CD4-positive, alpha-beta T cell (primary cell): ENCODE measurements around the gene SLC35B4. TPM values are rescaled to one million over a fixed set of nuclear protein-coding genes. Genes with fewer than 3 reads are reported as not detected.

Experiments
- ATAC-seq: fragments of 200-7000 bp; cut with Tn5 transposase; one replicate; pipeline ENCODE4 v1.10.0; 2022; ENCODE audit warnings: mild to moderate bottlenecking; ENCODE audit not compliant: poor library complexity
- CTCF ChIA-PET: fragments of 350-600 bp; sonication (Branson Sonifier 250); formaldehyde crosslinking; loops from one replicate; lab custom pipeline; 2021; ENCODE audit warnings: antibody characterized with exemption, inconsistent platforms; lab: Charles Lee
- POLR2A ChIA-PET: fragments of 350-600 bp; sonication (Branson Sonifier 250); formaldehyde crosslinking; loops from one replicate; lab custom pipeline; 2021; ENCODE audit warnings: antibody characterized with exemption, inconsistent platforms; lab: Charles Lee
- DNase-seq, 14 experiments: peaks; one replicate each; pipeline ENCODE4 v3.0.0-alpha.2; 2013 to 2020; ENCODE audit warnings: mixed read lengths in 2 of 14
- H3K27ac ChIP-seq, 2 donors: one replicate each; pipeline versions ENCODE4 v1.5.1 to v1.7.0; 2013; ENCODE audit warnings: low read length in 2 of 2, low read depth in 1 of 2, mild to moderate bottlenecking in 1 of 2
- H3K27me3 ChIP-seq, 2 experiments: 1 replicate in 1 of 2; 2 replicates in 1 of 2; pipeline versions ENCODE4 v1.6.1 to v1.7.0; 2013; ENCODE audit warnings: low read length in 2 of 2, control low read depth in 1 of 2, mild to moderate bottlenecking in 1 of 2, moderate library complexity in 1 of 2; ENCODE audit not compliant: insufficient read depth in 2 of 2, control insufficient read depth in 1 of 2
- H3K36me3 ChIP-seq: one replicate; pipeline ENCODE4 v1.6.1; 2013; ENCODE audit warnings: low read length, control low read depth; ENCODE audit not compliant: insufficient read depth
- H3K4me1 ChIP-seq: one replicate; pipeline ENCODE4 v1.6.1; 2013; ENCODE audit warnings: low read length, control low read depth; ENCODE audit not compliant: insufficient read depth
- H3K4me3 ChIP-seq: one replicate; pipeline ENCODE4 v1.5.1; 2013; ENCODE audit warnings: mild to moderate bottlenecking, low read length, moderate library complexity
- H3K9me3 ChIP-seq, 2 experiments: 1 replicate in 1 of 2; 2 replicates in 1 of 2; pipeline versions ENCODE4 v1.6.1 to v1.7.0; 2013; ENCODE audit warnings: low read length in 2 of 2, mild to moderate bottlenecking in 2 of 2, control low read depth in 1 of 2, moderate library complexity in 1 of 2; ENCODE audit not compliant: control insufficient read depth in 1 of 2, insufficient read depth in 1 of 2
- H3K27ac Mint-ChIP-seq: one replicate; pipeline ENCODE4 v1.8.0; 2020; ENCODE audit warnings: mixed read lengths
- H3K27me3 Mint-ChIP-seq: one replicate; pipeline ENCODE4 v1.8.0; 2021; ENCODE audit warnings: mixed read lengths
- H3K36me3 Mint-ChIP-seq: one replicate; pipeline ENCODE4 v1.8.0; 2021; ENCODE audit warnings: low read depth, mixed read lengths
- H3K4me1 Mint-ChIP-seq: one replicate; pipeline ENCODE4 v1.8.0; 2021; ENCODE audit warnings: low read depth, mixed read lengths
- H3K4me3 Mint-ChIP-seq: one replicate; pipeline ENCODE4 v1.8.0; 2020; ENCODE audit warnings: mild to moderate bottlenecking, mixed read lengths
- H3K9me3 Mint-ChIP-seq: one replicate; pipeline ENCODE4 v1.8.0; 2020; ENCODE audit warnings: mixed read lengths
- CTCF ChIP-seq: fragments of 200-600 bp; IDR thresholded peaks from one replicate; pipeline ENCODE4 v1.8.0; 2022; ENCODE audit warnings: antibody characterized with exemption, mild to moderate bottlenecking
- intact Hi-C, 2 experiments: fragments of 100-400 bp; cut with DNase I in 1 of 2; cut with micrococcal nuclease in 1 of 2; formaldehyde crosslinking; loops; one replicate each; pipeline versions ENCODE4 v1.15.1 to v1.9.0; 2023 to 2025; cut with DNase I, micrococcal nuclease
- total RNA-seq, 174 experiments: library from RNA in 2 of 174; stranded (reverse) in 2 of 174; gene quantifications; one replicate each; pipeline ENCODE4 v1.2.3 and lab custom pipeline; 2021 to 2026

SLC35B4 gene
- total RNA-seq, 2 experiments from 2014 or later: 5.8 to 7.8 TPM

- ChIA-PET CTCF (interaction anchor here (1.5 kb wide), 1 partner anchor 1346 kb away, joined by 3 read pairs; the partner anchor contains the start of gene STMP1), POLR2A (interaction anchor here (1.0 to 2.6 kb wide), 4 partner anchors 16 to 189 kb away, joined by 3 to 8 read pairs (median 6); partner anchors contain the start of genes AKR1B1 and LRGUK)
- Mint-ChIP-seq H3K27me3 (no peaks in the 10 kb centered on the region), H3K4me3 (peak overlapping the region; percentile 93), H3K27ac (peak overlapping the region; percentile 13), H3K36me3 (peaks cover 4% of the 10 kb centered on the region), H3K4me1 (peaks cover 26% of the 10 kb centered on the region), H3K9me3 (no peaks in the 10 kb centered on the region)
- Histone ChIP-seq H3K9me3 (no peaks in the 10 kb centered on the region), H3K36me3 (no peaks in the 10 kb centered on the region), H3K4me1 (peaks cover 15% of the 10 kb centered on the region), H3K27ac (no peak overlapping the region), H3K4me3 (peak overlapping the region; percentile 98), H3K27me3 (no peaks in the 10 kb centered on the region)
- intact Hi-C loops: loop anchor here (1.0 to 10.0 kb wide), 10 partner anchors 141 to 1669 kb away; partner anchors contain the start of genes EXOC4 (in 2 of the 2), AKR1B1 (in 1 of the 2), CHCHD3 (in 1 of the 2) and LRGUK (in 1 of the 2)
- no peak for TF ChIP-seq CTCF
- ATAC-seq (no peak), DNase-seq (peak in 2 of 14 experiments; percentile 5 to 21)
Observed at GRCh38 chr7:134315679-134316538, 821 bp downstream of the SLC35B4 start.

DNA sequence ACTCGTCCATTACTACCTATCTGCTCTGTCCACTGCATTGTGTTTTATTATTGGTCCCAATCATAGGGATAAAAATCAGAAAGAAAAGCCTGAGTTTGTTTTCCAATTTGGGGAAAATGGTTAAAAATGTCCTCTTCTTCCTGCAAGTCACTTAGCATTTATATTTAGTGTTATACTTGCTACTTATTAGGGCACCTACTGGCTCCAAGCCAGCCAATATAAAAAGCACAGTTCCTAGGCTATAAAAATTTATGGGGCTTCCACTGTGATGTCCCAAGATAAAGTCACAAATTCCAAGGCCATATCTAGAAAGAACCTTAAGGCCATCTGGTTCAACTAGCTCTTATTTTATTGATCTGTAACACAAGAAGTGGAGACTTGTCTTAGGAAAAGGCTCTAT lies 3.2 kb downstream of the SLC35B4 start:
- H3K9me3 Mint-ChIP-seq: no peaks in the 10 kb centered on the region
- H3K4me1 ChIP-seq: peaks cover 15% of the 10 kb centered on the region
- peaks cover 2% of the 10 kb centered on the region for H3K36me3 ChIP-seq
- H3K36me3 Mint-ChIP-seq: peaks cover 17% of the 10 kb centered on the region
- ChIA-PET POLR2A (interaction anchor here (0.7 kb wide), 1 partner anchor 132 kb away, joined by 3 read pairs; no protein-coding TSS in a partner anchor), CTCF (no interaction called here)
- no peak overlapping the region for H3K27ac Mint-ChIP-seq
- H3K9me3 ChIP-seq: no peaks in the 10 kb centered on the region
- H3K27ac ChIP-seq: no peak overlapping the region
- no peak for DNase-seq
- no peaks in the 10 kb centered on the region for H3K27me3 Mint-ChIP-seq
- no peak for TF ChIP-seq CTCF
- H3K27me3 ChIP-seq: no peaks in the 10 kb centered on the region
- intact Hi-C loops: loop anchor here (10.0 kb wide), 3 partner anchors 1059 to 1671 kb away; partner anchors contain the start of genes CHCHD3 (in 1 of the 2) and EXOC4 (in 1 of the 2)
- peaks cover 35% of the 10 kb centered on the region for H3K4me1 Mint-ChIP-seq
- no peak overlapping the region for H3K4me3 ChIP-seq
- no peak overlapping the region for H3K4me3 Mint-ChIP-seq
- ATAC-seq: no peak

GRCh38 chr7:134312717-134313116 lies 4.0 kb downstream of the SLC35B4 start:
- Histone ChIP-seq H3K27me3 (no peaks in the 10 kb centered on the region), H3K9me3 (no peaks in the 10 kb centered on the region), H3K27ac (no peak overlapping the region), H3K4me1 (peaks cover 15% of the 10 kb centered on the region), H3K4me3 (no peak overlapping the region), H3K36me3 (peaks cover 7% of the 10 kb centered on the region)
- H3K27me3 Mint-ChIP-seq: no peaks in the 10 kb centered on the region
- ATAC-seq (no peak), DNase-seq (no peak)
- CTCF ChIA-PET: no interaction called here
- intact Hi-C loops: loop anchor here (10.0 kb wide), 3 partner anchors 1058 to 1672 kb away; partner anchors contain the start of genes CHCHD3 (in 1 of the 2) and EXOC4 (in 1 of the 2)
- peaks cover 24% of the 10 kb centered on the region for H3K36me3 Mint-ChIP-seq
- no peaks in the 10 kb centered on the region for H3K9me3 Mint-ChIP-seq
- H3K27ac Mint-ChIP-seq: no peak overlapping the region
- no peak for TF ChIP-seq CTCF
- no peak overlapping the region for H3K4me3 Mint-ChIP-seq
- peaks cover 34% of the 10 kb centered on the region for H3K4me1 Mint-ChIP-seq
- POLR2A ChIA-PET: no interaction called here
